DMS53 (cell line): ENCODE results near the gene CT47B1.
"Not testable (repeated sequence)": the region's sequence is repeated elsewhere in the genome, so short reads cannot be mapped to it uniquely, and the experiment has no call there.

Source experiments
- DNase-seq: peaks from one replicate; lab custom pipeline; 2025; lab: John Stamatoyannopoulos, UW

Gene CT47B1

GRCh38 chrX:120875766-120876165, at the start of gene CT47B1:
Gene CT47B1, minus strand, starts transcription at chrX:120875866. Its CDS starts 196 bp downstream, at chrX:120875670.
- not testable (repeated sequence) for DNase-seq

GRCh38 chrX:120874678-120875557, 748 bp downstream of the CT47B1 start:
- DNase-seq, result no peak

GRCh38 chrX:120857240-120857639, 18.4 kb downstream of the CT47B1 start:
- peak; percentile 43 for DNase-seq

- DNase-seq, result no peak
Observed at GRCh38 chrX:120840827-120841226, 34.8 kb downstream of the CT47B1 start.

GRCh38 chrX:120839491-120839890, 36.2 kb downstream of the CT47B1 start:
- DNase-seq, result peak; percentile 30

- not testable (repeated sequence) for DNase-seq
Observed at GRCh38 chrX:120827213-120827612, 48.5 kb downstream of the CT47B1 start.

- DNase-seq, result no peak
Observed at GRCh38 chrX:120825146-120825545, 50.5 kb downstream of the CT47B1 start.

GRCh38 chrX:120824021-120824420, 51.6 kb downstream of the CT47B1 start:
- DNase-seq, result no peak

- DNase-seq, result no peak
Observed at GRCh38 chrX:120823556-120823955, 52.1 kb downstream of the CT47B1 start.
